Neuronal stem cell (in vitro differentiated cells): ENCODE data around the gene LYL1.

ENCODE experiments used
- DNase-seq: peaks from one replicate; pipeline ENCODE4 v3.0.0-alpha.2; 2013; ENCODE audit warnings: low spot score
- H2AFZ ChIP-seq: one replicate; pipeline ENCODE4 v1.6.1; 2013; ENCODE audit warnings: mild to moderate bottlenecking, low read length, inconsistent platforms
- H2AK5ac ChIP-seq: 2 replicates; pipeline ENCODE4 v1.6.1; 2013; ENCODE audit warnings: low read depth, mild to moderate bottlenecking, inconsistent platforms, low read length, moderate library complexity, mixed read lengths
- H2BK120ac ChIP-seq: 2 replicates; pipeline ENCODE4 v1.6.1; 2013; ENCODE audit warnings: low read depth, mild to moderate bottlenecking, inconsistent platforms, low read length, moderate library complexity, mixed read lengths
- H2BK12ac ChIP-seq: one replicate; pipeline ENCODE4 v1.6.1; 2013; ENCODE audit warnings: low read length, inconsistent platforms
- H2BK15ac ChIP-seq: 2 replicates; pipeline ENCODE4 v1.6.1; 2013; ENCODE audit warnings: mild to moderate bottlenecking, low read length, inconsistent platforms, mixed read lengths
- H2BK5ac ChIP-seq: one replicate; pipeline ENCODE4 v1.6.1; 2013; ENCODE audit warnings: inconsistent platforms, mild to moderate bottlenecking, low read length, moderate library complexity
- H3K14ac ChIP-seq: one replicate; pipeline ENCODE4 v1.6.1; 2013; ENCODE audit warnings: low read length, inconsistent platforms
- H3K18ac ChIP-seq: 2 replicates; pipeline ENCODE4 v1.6.1; 2013; ENCODE audit warnings: low read length, inconsistent platforms
- H3K23ac ChIP-seq: 2 replicates; pipeline ENCODE4 v1.6.1; 2013; ENCODE audit warnings: low read depth, mild to moderate bottlenecking, mixed read lengths, low read length, inconsistent platforms; ENCODE audit not compliant: poor library complexity
- H3K27ac ChIP-seq: replicated peaks from 3 replicates; pipeline ENCODE4 v1.5.1; 2013; ENCODE audit warnings: low read length, inconsistent platforms
- H3K27me3 ChIP-seq, 3 experiments: 2 replicates each; pipeline ENCODE4 v1.6.1; 2013; ENCODE audit warnings: low read length in 3 of 3, mild to moderate bottlenecking in 2 of 3, inconsistent platforms in 1 of 3, low read depth in 1 of 3, mixed read lengths in 1 of 3, moderate library complexity in 1 of 3; ENCODE audit not compliant: control insufficient read depth in 3 of 3, insufficient read depth in 3 of 3
- H3K36me3 ChIP-seq, 2 donors: replicated peaks in 1 of 2; 2 replicates each; pipeline ENCODE4 v1.6.1; 2013; ENCODE audit warnings: low read length in 2 of 2; ENCODE audit not compliant: control insufficient read depth in 2 of 2, insufficient read depth in 2 of 2
- H3K4ac ChIP-seq: 2 replicates; pipeline ENCODE4 v1.6.1; 2013; ENCODE audit warnings: inconsistent platforms, mild to moderate bottlenecking, low read length, moderate library complexity
- H3K4me1 ChIP-seq, 2 donors: 1 replicate in 1 of 2; 2 replicates in 1 of 2; pipeline ENCODE4 v1.6.1; 2013; ENCODE audit warnings: low read length in 2 of 2, low read depth in 1 of 2; ENCODE audit not compliant: control insufficient read depth in 2 of 2, insufficient read depth in 1 of 2
- H3K4me2 ChIP-seq: one replicate; pipeline ENCODE4 v1.6.1; 2013; ENCODE audit warnings: mild to moderate bottlenecking, low read length, inconsistent platforms; ENCODE audit not compliant: insufficient read depth, poor library complexity, severe bottlenecking
- H3K4me3 ChIP-seq, 2 donors: 2 replicates each; pipeline ENCODE4 v1.5.1; 2013; ENCODE audit warnings: low read length in 2 of 2, mild to moderate bottlenecking in 2 of 2, inconsistent platforms in 1 of 2, moderate library complexity in 1 of 2
- H3K79me1 ChIP-seq: one replicate; pipeline ENCODE4 v1.6.1; 2013; ENCODE audit warnings: low read depth, mild to moderate bottlenecking, inconsistent platforms, low read length, moderate library complexity
- H3K9ac ChIP-seq: one replicate; pipeline ENCODE4 v1.6.1; 2013; ENCODE audit warnings: mild to moderate bottlenecking, low read depth, low read length, inconsistent platforms; ENCODE audit not compliant: poor library complexity
- H3K9me3 ChIP-seq, 2 donors: replicated peaks in 1 of 2; 2 replicates each; pipeline versions ENCODE3 to v1.6.1; 2013; ENCODE audit warnings: low read length in 2 of 2, mild to moderate bottlenecking in 2 of 2, inconsistent platforms in 1 of 2, low read depth in 1 of 2, mixed read lengths in 1 of 2, moderate library complexity in 1 of 2; ENCODE audit not compliant: control insufficient read depth in 2 of 2, insufficient read depth in 1 of 2
- H4K8ac ChIP-seq: one replicate; pipeline ENCODE4 v1.6.1; 2013; ENCODE audit warnings: low read depth, mild to moderate bottlenecking, inconsistent platforms, low read length, moderate library complexity
- H4K91ac ChIP-seq: one replicate; pipeline ENCODE4 v1.6.1; 2013; ENCODE audit warnings: low read length, low read depth, mild to moderate bottlenecking, inconsistent platforms; ENCODE audit not compliant: poor library complexity
- WGBS, 2 donors: extraction: QIAGEN DNeasy Blood & Tissue Kit; methylation state at CpG; one replicate each; pipeline ENCODE4 v1.1.7; 2013; ENCODE audit warnings: missing lambda C conversion rate in 2 of 2, mixed read lengths in 1 of 2; ENCODE audit not compliant: insufficient read length in 2 of 2, insufficient replicate concordance in 1 of 2; ENCODE audit errors: extremely low coverage in 2 of 2; 5-methylcytosine and 5-hydroxymethylcytosine counted together

The LYL1 gene

GRCh38 chr19:13069415-13070359, 33.0 kb downstream of the LYL1 start:
- DNase-seq, result no peak
- Histone ChIP-seq H3K9me3 (no peaks in the 10 kb centered on the region), H4K91ac (no peak overlapping the region), H2BK12ac (peak overlapping the region; percentile 25), H3K14ac (peak overlapping the region; percentile 2), H2BK120ac (no peak overlapping the region), H3K27me3 (peaks cover 0 to 99% (median 2%) of the 10 kb centered on the region in 3 experiments), H2BK15ac (peak overlapping the region; percentile 10), H3K36me3 (no peaks in the 10 kb centered on the region), H3K9ac (no peak overlapping the region), H3K23ac (peak overlapping the region; percentile 46), H3K4ac (no peak overlapping the region), H2AK5ac (peak overlapping the region; percentile 83), H3K4me2 (no peak overlapping the region), H2BK5ac (peak overlapping the region; percentile 15), H3K4me1 (peaks cover 0 to 3% of the 10 kb centered on the region in 2 donors), H2AFZ (peak overlapping the region; percentile 42), H3K4me3 (no peak overlapping the region), H3K27ac (no peak overlapping the region), H3K79me1 (no peaks in the 10 kb centered on the region), H4K8ac (no peak overlapping the region), H3K18ac (no peak overlapping the region)
- WGBS, 2 donors, result no CpG with 5 or more reads among the region's 20 CpGs

- H3K9ac ChIP-seq, result no peak overlapping the region
- DNase-seq, result no peak
- no peak overlapping the region for H3K4me2 ChIP-seq
- H2BK12ac ChIP-seq, result no peak overlapping the region
- peak overlapping the region; percentile 40 for H3K14ac ChIP-seq
- no peak overlapping the region for H2AFZ ChIP-seq
- no peaks in the 10 kb centered on the region for H3K36me3 ChIP-seq
- no peak overlapping the region for H2BK120ac ChIP-seq
- H2AK5ac ChIP-seq, result peak overlapping the region; percentile 21
- peak overlapping the region; percentile 10 for H2BK15ac ChIP-seq
- H3K27ac ChIP-seq, result no peak overlapping the region
- H3K79me1 ChIP-seq, result no peaks in the 10 kb centered on the region
- peaks cover 0 to 3% of the 10 kb centered on the region in 2 donors for H3K4me1 ChIP-seq
- peaks cover 0 to 100% (median 11%) of the 10 kb centered on the region in 3 experiments for H3K27me3 ChIP-seq
- no peak overlapping the region for H3K18ac ChIP-seq
- no CpG with 5 or more reads among the region's 6 CpGs for WGBS, 2 donors
- no peak overlapping the region for H3K23ac ChIP-seq
- no peak overlapping the region for H2BK5ac ChIP-seq
- H4K91ac ChIP-seq, result no peak overlapping the region
- H3K4ac ChIP-seq, result no peak overlapping the region
- H4K8ac ChIP-seq, result no peak overlapping the region
- H3K9me3 ChIP-seq, result no peaks in the 10 kb centered on the region
- no peak overlapping the region for H3K4me3 ChIP-seq
These were observed 34.4 kb downstream of the LYL1 start for GRCh38 chr19:13068085-13068846.

- Histone ChIP-seq H3K4me3 (no peak overlapping the region), H4K91ac (no peak overlapping the region), H3K9ac (no peak overlapping the region), H2AFZ (no peak overlapping the region), H3K14ac (no peak overlapping the region), H3K4ac (no peak overlapping the region), H3K18ac (peak overlapping the region; percentile 41), H2BK12ac (no peak overlapping the region), H3K23ac (no peak overlapping the region), H2BK5ac (no peak overlapping the region), H3K27ac (no peak overlapping the region), H2AK5ac (peak overlapping the region; percentile 50), H3K4me1 (peaks cover 0 to 3% of the 10 kb centered on the region in 2 donors), H3K36me3 (no peaks in the 10 kb centered on the region), H2BK120ac (no peak overlapping the region), H3K4me2 (no peak overlapping the region), H3K27me3 (peaks cover 4 to 100% (median 22%) of the 10 kb centered on the region in 3 experiments), H3K9me3 (no peaks in the 10 kb centered on the region), H2BK15ac (peak overlapping the region; percentile 27), H4K8ac (no peak overlapping the region), H3K79me1 (no peaks in the 10 kb centered on the region)
- DNase-seq, result no peak
- no CpG with 5 or more reads among the region's 17 CpGs for WGBS, 2 donors
These were observed 35.5 kb downstream of the LYL1 start for GRCh38 chr19:13066933-13067807.
